K562 (cell line): ENCODE measurements around the gene GNB2. TPM values are rescaled to one million over a fixed set of nuclear protein-coding genes. Genes with fewer than 3 reads are reported as not detected.

Source experiments
- ATF7 ChIP-seq: fragments of 450-650 bp; IDR thresholded peaks from 2 replicates; pipeline ENCODE4 v1.7.1; 2014; ENCODE audit warnings: mild to moderate bottlenecking, moderate library complexity
- E2F1 ChIP-seq: sonication (generic); formaldehyde crosslinking; IDR thresholded peaks from 2 replicates; pipeline ENCODE4 v1.8.1; 2023; ENCODE audit warnings: mild to moderate bottlenecking, missing genetic modification reagents, moderate library complexity
- HMBOX1 ChIP-seq: sonication (generic); IDR thresholded peaks from 2 replicates; pipeline ENCODE4 v1.6.1; 2016
- HNRNPL ChIP-seq: fragments of 200-400 bp; formaldehyde crosslinking; IDR thresholded peaks from 2 replicates; pipeline ENCODE4 v1.6.1; 2017; ENCODE audit warnings: low read depth, mild to moderate bottlenecking, low read length
- JUNB ChIP-seq: fragments of 450-650 bp; formaldehyde crosslinking; conservative IDR thresholded peaks from 2 replicates; pipeline ENCODE4 v1.4.0; 2020; ENCODE audit warnings: mild to moderate bottlenecking
- KAT8 ChIP-seq: fragments of 450-650 bp; IDR thresholded peaks from 2 replicates; pipeline ENCODE4 v1.6.1; 2016; ENCODE audit warnings: low read depth, mild to moderate bottlenecking
- KLF13 ChIP-seq: fragments of 450-650 bp; IDR thresholded peaks from 2 replicates; pipeline ENCODE4 v1.6.1; 2016; ENCODE audit warnings: missing genetic modification characterization, low read depth, mild to moderate bottlenecking, missing compliant biosample characterization, moderate library complexity, borderline replicate concordance
- MTA2 ChIP-seq: fragments of 450-650 bp; IDR thresholded peaks from 2 replicates; pipeline ENCODE4 v1.6.1; 2016; ENCODE audit warnings: low read depth
- NCOA4 ChIP-seq: fragments of 450-650 bp; IDR thresholded peaks from 2 replicates; pipeline ENCODE4 v1.6.1; 2018; ENCODE audit warnings: mild to moderate bottlenecking; ENCODE audit not compliant: partially characterized antibody
- NFE2 ChIP-seq: IDR thresholded peaks from 2 replicates; pipeline ENCODE4 v1.6.1; 2014; ENCODE audit warnings: antibody characterized with exemption, low read depth
- PKNOX1 ChIP-seq: fragments of 450-650 bp; IDR thresholded peaks from 2 replicates; pipeline ENCODE4 v1.6.1; 2016
- PRDM10 ChIP-seq: fragments of 450-650 bp; IDR thresholded peaks from 2 replicates; pipeline ENCODE4 v1.6.1; 2018; ENCODE audit not compliant: partially characterized antibody
- PTBP1 ChIP-seq: fragments of 200-400 bp; formaldehyde crosslinking; IDR thresholded peaks from 2 replicates; pipeline ENCODE4 v1.6.1; 2017; ENCODE audit warnings: low read depth, low read length
- SMARCE1 ChIP-seq: fragments of 450-650 bp; IDR thresholded peaks from 2 replicates; pipeline ENCODE4 v1.7.1; 2016; ENCODE audit warnings: mild to moderate bottlenecking
- TAF7 ChIP-seq: fragments of 450-650 bp; IDR thresholded peaks from 2 replicates; pipeline ENCODE4 v1.6.1; 2016; ENCODE audit warnings: missing genetic modification characterization, missing compliant biosample characterization
- ZNF518B ChIP-seq: fragments of 250-450 bp; sonication (Bioruptor Pico); IDR thresholded peaks from 2 replicates; pipeline ENCODE4 v1.5.0; 2021; ENCODE audit warnings: mild to moderate bottlenecking, moderate library complexity
- polyA plus RNA-seq, 8 experiments: library from polyadenylated mRNA; depleted of rRNA in 4 of 8; stranded (reverse) in 5 of 8; unstranded in 3 of 8; fragments of >200 nt; fragmentation: Nextera tagmentation in 2 of 8; fragmentation: Illumina TruSeq in 1 of 8; extraction: Ambion mirVana in 2 of 8; extraction: Trizol in 1 of 8; gene quantifications; 2 replicates each; pipeline versions ENCODE4 v1.2.1 to v1.2.3, GENCODE V29; 2011 to 2014; ENCODE audit warnings: inconsistent platforms in 1 of 8, missing spikeins in 1 of 8
- total RNA-seq, 7 experiments: library from RNA; depleted of rRNA in 6 of 7; stranded (reverse); fragments of >200 nt in 6 of 7; fragmentation: Illumina TruSeq in 2 of 7; extraction: Trizol in 2 of 7; gene quantifications; 2 replicates each; pipeline versions ENCODE4 v1.2.1 to v1.2.3, GENCODE V29; 2011 to 2021; ENCODE audit warnings: low replicate concordance in 1 of 7

The GNB2 gene
- total and polyA plus RNA-seq, 9 of the 15 experiments (the other 6 are each of a cell fraction or from before 2014, with no cell fraction given) = 0.65 to 320 (median 104) TPM

GRCh38 chr7:100641463-100641859 lies 32.1 kb upstream of the GNB2 start, which contains the start of gene TFR2 (continued):
- TF ChIP-seq HMBOX1 (0 out of 2 replicates have a peak, but pooled peaks have one; percentile 32), PRDM10 (peak; percentile 35), E2F1 (CRISPR knock-in tag) (no peak), MTA2 (peak; percentile 96), HNRNPL (no peak), TAF7 (tag) (no peak), JUNB (no peak), ATF7 (peak; percentile 28; the same call in 1 of the 2 replicates), PTBP1 (no peak), KAT8 (no peak), PKNOX1 (peak; percentile 90), NCOA4 (no peak), SMARCE1 (peak; percentile 96), ZNF518B (CRISPR knock-in tag) (no peak), KLF13 (tag) (peak; percentile 57; the same call in 1 of the 2 replicates), NFE2 (no peak)
